ENCODE results near the gene RIN3.

RIN3 gene

DNA sequence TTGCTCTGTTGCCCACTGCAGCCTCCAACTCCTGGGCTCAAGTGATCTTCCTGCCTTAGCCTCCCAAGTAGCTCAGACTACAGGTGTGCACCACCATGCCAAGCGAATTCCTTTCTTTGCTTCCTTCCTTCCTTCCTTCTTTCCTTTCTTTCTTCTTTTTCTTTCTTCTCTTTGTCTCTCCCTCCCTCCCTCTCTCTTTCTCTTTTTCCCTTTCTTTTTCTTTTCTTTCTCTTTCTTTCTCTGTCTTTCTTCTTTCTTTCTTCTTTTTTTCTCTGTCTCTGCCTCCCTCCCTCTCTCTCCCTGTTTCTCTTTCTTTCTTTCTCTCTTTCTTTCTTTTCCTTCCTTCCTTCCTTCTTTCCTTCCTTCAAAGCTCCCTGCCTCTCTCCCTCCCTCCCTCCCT is 182.0 kb downstream of the RIN3 start:
- DNase-seq: no peak

GRCh38 chr14:92696366-92696765 is 182.8 kb downstream of the RIN3 start:
- DNase-seq: no peak

DNA sequence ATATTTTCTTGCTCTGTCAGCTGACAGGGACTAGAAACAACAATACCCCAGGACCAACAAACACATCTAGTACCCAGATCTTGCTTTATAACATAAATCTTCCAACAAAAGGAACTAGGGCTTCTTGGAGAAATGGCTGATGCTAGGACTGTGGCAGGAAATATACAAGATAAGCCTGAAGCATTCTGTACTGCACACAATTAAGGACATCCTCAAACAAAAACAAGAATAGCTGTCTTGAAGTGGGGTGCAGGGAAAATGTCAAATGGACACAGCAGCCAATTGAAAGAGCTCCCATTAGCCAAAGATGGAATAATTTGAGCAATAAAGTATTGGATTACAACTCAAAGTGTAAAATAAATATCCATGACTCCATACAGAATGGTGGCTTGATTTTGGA is 184.8 kb downstream of the RIN3 start:
- no peak for DNase-seq

- no peak for DNase-seq
Measured at GRCh38 chr14:92701826-92702225, 188.2 kb downstream of the RIN3 start.

- no peak for DNase-seq
Measured at GRCh38 chr14:92702441-92702918, 188.9 kb downstream of the RIN3 start.

DNA sequence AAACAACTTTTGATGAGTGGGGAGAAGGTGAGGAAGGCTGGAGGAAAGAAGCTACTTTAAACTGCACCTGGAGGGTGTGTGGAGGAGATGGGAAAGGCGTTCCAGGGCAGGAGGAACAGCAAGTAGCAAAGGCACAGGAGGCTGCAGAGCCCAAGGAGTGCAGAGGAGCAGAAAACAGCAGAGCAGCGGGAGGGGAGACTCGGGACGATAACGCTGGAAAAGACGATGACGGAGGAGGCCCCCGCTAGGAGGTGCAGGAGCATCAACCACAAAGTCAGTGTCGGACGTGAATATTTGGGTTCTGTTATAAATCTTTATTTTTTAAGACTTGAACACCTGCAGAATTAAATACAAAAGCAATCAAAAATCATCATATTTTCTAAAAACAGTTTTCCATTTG is 189.9 kb downstream of the RIN3 start:
- no peak for DNase-seq

DNA sequence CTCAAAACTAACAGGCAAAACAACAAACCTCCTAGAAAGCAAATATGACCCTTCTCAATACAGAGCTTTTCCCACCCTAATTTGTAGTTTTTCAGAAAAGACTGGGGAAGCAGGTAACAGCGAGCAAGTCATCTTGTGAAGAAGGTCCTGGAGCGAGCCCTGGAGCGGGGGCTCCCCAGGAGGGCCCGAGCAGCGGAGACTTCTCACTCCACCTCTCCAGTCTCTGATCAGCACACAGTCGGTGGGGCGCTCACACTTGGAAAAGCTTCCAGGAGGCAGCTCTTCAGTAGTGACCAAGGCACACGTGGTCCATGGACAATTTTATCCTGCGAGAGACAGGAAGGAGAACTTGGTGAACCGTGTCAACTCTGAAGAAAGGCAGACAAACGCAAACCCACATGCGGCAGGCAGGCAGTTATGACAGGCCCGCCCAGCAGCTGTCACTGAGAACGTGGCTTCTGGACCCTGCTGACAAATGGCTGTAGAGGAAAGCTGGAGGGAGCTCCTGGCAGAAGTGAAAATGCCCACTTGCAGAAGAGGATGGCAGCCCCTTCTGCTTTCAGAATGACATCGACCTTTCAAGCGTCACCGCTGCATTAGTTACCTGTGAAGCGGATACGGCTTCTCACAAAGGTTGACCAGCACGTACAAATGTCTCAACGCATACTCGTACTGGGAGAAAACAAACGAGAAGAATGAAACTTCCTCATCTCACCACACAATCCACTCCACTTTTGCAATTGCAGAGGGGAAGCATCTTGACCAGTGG is 190.6 kb downstream of the RIN3 start:
- no peak for DNase-seq

GRCh38 chr14:92704821-92705220 is 191.2 kb downstream of the RIN3 start:
- no peak for DNase-seq

- no peak for DNase-seq
Measured at GRCh38 chr14:92706386-92706785, 192.8 kb downstream of the RIN3 start.

DNA sequence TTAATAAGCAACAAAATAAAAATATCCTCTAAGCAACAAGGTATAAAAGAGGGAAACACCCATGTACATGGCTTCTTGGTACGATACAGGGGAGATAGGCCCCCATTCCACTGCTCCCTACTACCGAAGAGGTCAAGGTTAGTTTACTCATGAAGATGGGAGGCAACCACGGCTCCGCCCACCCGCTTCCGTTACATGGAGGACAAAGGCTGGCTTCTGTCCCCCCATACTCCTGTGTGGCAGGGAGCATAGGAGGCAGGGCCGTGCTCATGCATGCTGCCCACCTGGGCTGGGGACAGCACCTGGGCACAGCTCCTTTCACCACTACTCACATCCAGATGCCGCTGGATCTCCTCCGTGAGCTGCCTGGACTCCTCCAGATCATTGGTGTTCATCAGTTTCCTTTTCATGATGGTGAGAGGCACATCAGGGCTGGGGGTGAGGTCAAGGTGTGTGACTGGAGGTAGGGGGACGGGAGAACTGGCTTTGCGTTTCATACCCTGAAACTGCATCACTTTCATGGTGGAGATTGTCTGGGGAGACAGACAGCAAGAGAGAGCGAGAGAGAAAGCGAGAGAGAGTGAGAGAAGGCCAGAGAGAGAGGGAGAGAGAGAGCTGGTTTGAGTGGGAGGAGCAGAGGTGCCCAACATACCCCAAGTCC is 195.9 kb downstream of the RIN3 start:
- DNase-seq: no peak

DNA sequence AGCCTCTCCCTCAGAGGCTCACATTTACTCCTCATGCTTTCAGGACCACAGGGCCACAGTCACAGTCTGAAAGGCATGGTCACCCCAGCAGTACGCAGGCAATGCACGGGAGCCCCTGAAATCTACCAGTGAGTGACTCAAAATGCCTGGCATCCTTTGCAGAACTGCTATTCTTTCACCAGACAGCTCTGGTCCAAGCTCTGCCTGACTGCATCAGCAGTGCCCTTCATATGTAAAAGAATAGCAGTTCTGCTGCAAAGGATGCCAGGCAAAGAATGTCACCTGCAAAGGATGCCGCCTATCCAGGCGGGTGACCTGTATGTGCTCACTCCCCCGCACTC is 196.4 kb downstream of the RIN3 start:
- DNase-seq: no peak

GRCh38 chr14:92711976-92712653 is 198.5 kb downstream of the RIN3 start:
- DNase-seq: no peak

DNA sequence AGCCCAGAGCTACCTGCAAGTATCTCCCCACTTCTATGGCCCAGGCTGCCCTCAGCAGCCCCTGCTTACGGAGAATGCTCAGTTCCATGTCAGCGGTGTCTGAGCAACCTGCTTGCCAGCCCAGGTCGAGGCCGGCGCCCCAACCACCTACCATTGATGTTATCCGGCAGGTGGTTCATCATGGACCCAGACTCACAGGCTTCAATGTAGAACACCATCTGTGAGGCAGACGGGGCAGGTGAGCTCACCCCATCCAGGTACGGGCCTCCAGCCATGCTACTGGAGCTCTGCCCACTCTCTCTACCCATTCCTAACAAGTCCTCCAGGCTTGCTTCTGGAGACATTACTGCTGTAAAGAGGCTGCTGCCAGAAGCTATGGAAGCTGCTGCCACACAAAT is 199.1 kb downstream of the RIN3 start:
- no peak for DNase-seq

DNA sequence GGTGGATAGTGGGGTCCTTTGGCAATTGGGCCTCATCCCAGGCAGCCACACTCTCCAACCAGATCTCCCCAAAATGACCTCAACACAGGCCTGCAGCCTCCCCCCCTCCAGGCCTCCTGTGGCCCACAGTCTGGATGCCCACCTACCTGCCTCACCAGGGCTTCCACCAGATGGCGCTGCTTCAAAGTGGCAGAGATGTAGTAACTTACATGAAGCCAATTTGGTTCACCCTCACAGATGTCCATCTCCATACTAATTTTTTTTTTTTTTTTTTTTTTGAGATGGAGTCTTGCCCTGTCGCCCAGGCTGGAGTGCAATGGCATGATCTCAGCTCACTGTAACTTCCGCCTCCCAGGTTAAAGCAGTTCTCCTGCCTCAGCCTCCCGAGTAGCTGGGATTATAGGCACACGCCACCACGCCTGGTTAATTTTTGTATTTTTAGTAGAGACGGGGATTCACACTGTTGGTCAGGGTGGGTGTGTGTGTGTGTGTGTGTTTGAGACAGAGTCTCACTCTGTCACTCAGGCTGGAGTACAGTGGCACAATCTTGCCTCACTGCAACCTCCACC is 201.2 kb downstream of the RIN3 start:
- peak; percentile 79 for DNase-seq

GRCh38 chr14:92716131-92716530 is 202.6 kb downstream of the RIN3 start:
- no peak for DNase-seq

DNA sequence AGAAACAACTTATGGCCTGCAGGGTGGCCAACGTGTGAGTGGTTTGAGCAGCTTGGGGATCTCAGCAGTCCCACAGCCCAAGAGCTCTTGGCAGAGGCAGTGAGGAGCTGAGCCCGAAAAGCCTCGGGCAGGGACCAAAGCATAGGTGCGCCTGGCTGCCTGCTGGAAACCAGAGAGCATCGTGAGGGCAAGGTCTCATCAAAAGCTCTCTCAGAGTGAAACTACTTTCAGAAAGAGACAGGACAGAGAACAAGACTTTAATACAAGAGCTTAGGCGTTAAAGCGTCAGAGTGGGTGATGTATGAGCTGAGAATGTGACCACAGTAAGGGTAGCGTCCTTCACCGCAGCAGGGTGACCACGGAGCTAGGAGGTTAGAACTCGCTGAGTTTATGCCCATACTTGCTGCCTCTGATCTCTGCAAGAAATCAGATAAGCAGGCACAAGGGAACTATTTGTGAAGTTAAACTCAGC is 204.0 kb downstream of the RIN3 start:
- DNase-seq: no peak

- DNase-seq: no peak
Measured at GRCh38 chr14:92718664-92719063, 205.1 kb downstream of the RIN3 start.

DNA sequence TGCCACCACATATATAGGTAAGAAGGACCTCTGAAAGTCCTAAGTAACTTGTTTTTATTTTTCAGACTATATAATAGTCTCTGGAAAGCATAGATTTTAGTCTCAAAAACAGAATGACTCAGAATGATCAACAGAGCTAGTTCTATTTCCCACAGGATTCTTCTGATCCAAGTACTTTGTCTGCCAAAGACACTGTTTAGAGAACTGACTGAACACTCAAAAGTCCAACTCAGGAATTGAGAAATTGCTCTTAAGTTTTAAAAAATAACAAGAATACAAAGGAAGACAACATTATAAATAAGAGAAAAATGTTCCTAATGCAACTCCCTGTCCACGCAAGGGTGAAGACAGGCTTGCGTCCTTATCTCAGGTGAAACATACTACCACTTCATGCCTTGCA is 205.8 kb downstream of the RIN3 start:
- no peak for DNase-seq

- DNase-seq: no peak
Measured at GRCh38 chr14:92719890-92720323, 206.3 kb downstream of the RIN3 start.

GRCh38 chr14:92724516-92725340 is 211.1 kb downstream of the RIN3 start:
- DNase-seq: no peak

DNA sequence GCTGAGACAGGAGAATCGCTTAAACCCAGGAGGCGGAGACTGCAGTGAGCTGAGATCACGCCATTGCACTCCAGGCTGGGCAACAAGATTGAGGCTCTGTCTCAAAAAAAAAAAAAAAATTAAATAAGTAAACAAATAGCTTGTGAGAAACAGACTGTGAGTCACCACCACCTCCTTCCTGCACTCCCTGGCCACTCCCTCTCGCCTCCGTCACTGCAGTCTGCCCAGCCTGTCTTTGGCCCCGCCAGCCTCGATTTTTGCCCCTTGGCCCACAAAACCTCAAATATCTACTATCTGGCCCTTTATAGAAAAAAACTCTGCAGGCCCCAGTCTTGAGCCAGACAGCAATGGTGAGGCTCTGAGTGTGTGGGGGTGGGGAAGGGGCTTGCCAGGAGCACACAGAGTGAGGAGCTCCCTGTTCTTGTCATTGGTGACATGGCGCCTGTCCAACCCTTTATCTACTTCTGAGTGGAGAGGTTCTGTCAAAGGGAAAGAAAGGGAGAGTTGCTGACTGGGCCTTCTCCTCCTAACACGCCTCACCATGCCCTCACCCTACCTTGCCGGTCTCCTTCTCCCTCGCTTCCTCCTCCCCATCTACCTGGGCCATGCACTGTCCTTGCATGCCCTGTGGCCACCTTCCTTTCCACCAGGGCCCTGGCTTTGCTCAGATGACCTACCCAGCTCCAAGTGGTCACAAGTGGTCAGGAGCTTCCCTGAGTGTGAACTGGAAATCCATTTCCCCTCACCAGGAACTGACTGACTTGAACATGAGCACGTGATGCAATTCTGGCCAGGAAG is 212.8 kb downstream of the RIN3 start:
- no peak for DNase-seq

GRCh38 chr14:92726933-92727262 is 213.3 kb downstream of the RIN3 start:
- DNase-seq: no peak

Measured in effector CD8-positive, alpha-beta T cell (primary cell).